Measurements from ENCODE around the gene MBOAT2. TPM values are rescaled to one million over a fixed set of nuclear protein-coding genes. Genes with fewer than 3 reads are reported as not detected.
"Not testable (repeated sequence)": the region's sequence is repeated elsewhere in the genome, so short reads cannot be mapped to it uniquely, and the experiment has no call there.

The MBOAT2 gene
- polyA plus RNA-seq, 1 donor from 2014 or later = 205 TPM

GRCh38 chr2:8973017-8973416, 30.5 kb downstream of the MBOAT2 start:
- not testable (repeated sequence) for H3K4me3 ChIP-seq (ENCODE audit: low read length); H3K9me2 ChIP-seq (ENCODE audit: insufficient read depth, low read length); H3K27me3 ChIP-seq (ENCODE audit: insufficient read depth, low read depth, low read length); H3K27ac ChIP-seq (ENCODE audit: low read length); H3K9ac ChIP-seq (ENCODE audit: low read length); H2AFZ ChIP-seq (ENCODE audit: low read depth, low read length); H3K36me3 ChIP-seq (ENCODE audit: insufficient read depth, low read length); H3K4me2 ChIP-seq (ENCODE audit: low read length); H3F3A ChIP-seq (ENCODE audit: insufficient read depth, low read length, poor library complexity, severe bottlenecking); H4K20me1 ChIP-seq (ENCODE audit: insufficient read depth); H3K9me3 ChIP-seq (ENCODE audit: low read length)
- peaks cover 15% of the 10 kb centered on the region for H3K79me2 ChIP-seq (replicated peaks; ENCODE audit: insufficient read depth, low read length)

GRCh38 chr2:8972535-8972934, 30.9 kb downstream of the MBOAT2 start:
- H3K79me2 ChIP-seq (replicated peaks; ENCODE audit: insufficient read depth, low read length) = peaks cover 11% of the 10 kb centered on the region
- not testable (repeated sequence) for H3K4me3 ChIP-seq (ENCODE audit: low read length); H3K9ac ChIP-seq (ENCODE audit: low read length)

GRCh38 chr2:8969348-8969747, 34.1 kb downstream of the MBOAT2 start:
- not testable (repeated sequence) for H3K79me2 ChIP-seq (replicated peaks; ENCODE audit: insufficient read depth, low read length); H2AFZ ChIP-seq (ENCODE audit: low read depth, low read length); H3K9me2 ChIP-seq (ENCODE audit: insufficient read depth, low read length); H3K27ac ChIP-seq (ENCODE audit: low read length); H3F3A ChIP-seq (ENCODE audit: insufficient read depth, low read length, poor library complexity, severe bottlenecking); H3K9ac ChIP-seq (ENCODE audit: low read length); H4K20me1 ChIP-seq (ENCODE audit: insufficient read depth); H3K27me3 ChIP-seq (ENCODE audit: insufficient read depth, low read depth, low read length); H3K36me3 ChIP-seq (ENCODE audit: insufficient read depth, low read length); H3K9me3 ChIP-seq (ENCODE audit: low read length); H3K4me2 ChIP-seq (ENCODE audit: low read length); H3K4me3 ChIP-seq (ENCODE audit: low read length)

More at GRCh38 chr2:8972535-8972934, 30.9 kb downstream of the MBOAT2 start:
- H3K9me3 ChIP-seq (ENCODE audit: low read length); H3K36me3 ChIP-seq (ENCODE audit: insufficient read depth, low read length); H3K4me2 ChIP-seq (ENCODE audit: low read length); H3K27me3 ChIP-seq (ENCODE audit: insufficient read depth, low read depth, low read length); H3K27ac ChIP-seq (ENCODE audit: low read length); H4K20me1 ChIP-seq (ENCODE audit: insufficient read depth); H2AFZ ChIP-seq (ENCODE audit: low read depth, low read length); H3F3A ChIP-seq (ENCODE audit: insufficient read depth, low read length, poor library complexity, severe bottlenecking); H3K9me2 ChIP-seq (ENCODE audit: insufficient read depth, low read length): not testable (repeated sequence)

GRCh38 chr2:8966123-8966908, 37.2 kb downstream of the MBOAT2 start:
- H3K4me3 ChIP-seq (ENCODE audit: low read length) = no peak overlapping the region

More at GRCh38 chr2:8966123-8966908, 37.2 kb downstream of the MBOAT2 start:
- Histone ChIP-seq H3K4me2 (ENCODE audit: low read length) (no peak overlapping the region), H3K9me2 (ENCODE audit: insufficient read depth, low read length) (no peaks in the 10 kb centered on the region), H2AFZ (ENCODE audit: low read depth, low read length) (no peak overlapping the region), H3K36me3 (ENCODE audit: insufficient read depth, low read length) (no peaks in the 10 kb centered on the region), H3K79me2 (replicated peaks; ENCODE audit: insufficient read depth, low read length) (peaks cover 15% of the 10 kb centered on the region), H4K20me1 (ENCODE audit: insufficient read depth) (no peaks in the 10 kb centered on the region), H3K9me3 (ENCODE audit: low read length) (no peaks in the 10 kb centered on the region), H3K27ac (ENCODE audit: low read length) (no peak overlapping the region), H3F3A (ENCODE audit: insufficient read depth, low read length, poor library complexity, severe bottlenecking) (no peaks in the 10 kb centered on the region), H3K9ac (ENCODE audit: low read length) (no peak overlapping the region), H3K27me3 (ENCODE audit: insufficient read depth, low read depth, low read length) (no peaks in the 10 kb centered on the region)
- TF ChIP-seq EP300 (conservative IDR thresholded peaks at IDR 0.05; ENCODE audit: poor library complexity, severe bottlenecking) (no peak), MXI1 (conservative IDR thresholded peaks at IDR 0.05; ENCODE audit: poor library complexity, severe bottlenecking) (no peak), TAF1 (IDR thresholded peaks at IDR 0.05; ENCODE audit: low read depth) (no peak), POLR2AphosphoS5 (IDR thresholded peaks at IDR 0.05) (no peak), RAD21 (conservative IDR thresholded peaks at IDR 0.05) (no peak), SMC3 (conservative IDR thresholded peaks at IDR 0.05; ENCODE audit: poor library complexity) (no peak), CTCF (IDR thresholded peaks at IDR 0.05; ENCODE audit: poor library complexity, severe bottlenecking) (no peak), EZH2 (IDR thresholded peaks at IDR 0.05; ENCODE audit: borderline replicate concordance, insufficient read depth, low read length, poor library complexity, severe bottlenecking) (no peak), REST (IDR thresholded peaks at IDR 0.05; ENCODE audit: borderline replicate concordance) (no peak)
